Measurements from ENCODE around the gene ASTE1.
A peak's percentile ranks its signal among the peaks of the same experiment; 100 is the strongest.

The ASTE1 gene

GRCh38 chr3:131026321-131027151 is at the start of gene ASTE1, which contains the start of gene NEK11 (continued):
- TF ChIP-seq KLF9 (tag by site-specific recombination; IDR thresholded peaks at IDR 0.05; ENCODE audit: low read depth) = peak; percentile 93
- TF ChIP-seq ZNF585B (tag by site-specific recombination; IDR thresholded peaks at IDR 0.05) = no peak
- peak; percentile 91 for TF ChIP-seq PRDM4 (tag by site-specific recombination; IDR thresholded peaks at IDR 0.05)
- TF ChIP-seq ZBTB8A (tag by site-specific recombination; IDR thresholded peaks at IDR 0.05) = peak; percentile 45
- no peak for TF ChIP-seq INSM2 (tag by site-specific recombination; IDR thresholded peaks at IDR 0.05)
- peak; percentile 25; the same call in 1 of the 2 replicates for TF ChIP-seq ZNF449 (tag by site-specific recombination; IDR thresholded peaks at IDR 0.05)
- TF ChIP-seq ZBTB7A (tag by site-specific recombination; IDR thresholded peaks at IDR 0.05; ENCODE audit: low read depth) = no peak
- TF ChIP-seq ZNF184 (tag by site-specific recombination; IDR thresholded peaks at IDR 0.05) = no peak
- 0 out of 2 replicates have a peak, but pooled peaks have one; percentile 21 for TF ChIP-seq IKZF3 (tag by site-specific recombination; IDR thresholded peaks at IDR 0.05)
- TF ChIP-seq ZBTB17 (tag by site-specific recombination; IDR thresholded peaks at IDR 0.05) = peak; percentile 94
- peak; percentile 76; the same call in 1 of the 2 replicates for TF ChIP-seq ZBTB21 (tag by site-specific recombination; IDR thresholded peaks at IDR 0.05)
- TF ChIP-seq CTCF (tag by site-specific recombination; IDR thresholded peaks at IDR 0.05) = no peak
- no peak for TF ChIP-seq TSHZ1 (tag by site-specific recombination; IDR thresholded peaks at IDR 0.05; ENCODE audit: borderline replicate concordance)
- no peak for TF ChIP-seq ZNF488 (tag by site-specific recombination; IDR thresholded peaks at IDR 0.05)
- TF ChIP-seq ZNF37A (tag by site-specific recombination; IDR thresholded peaks at IDR 0.05) = no peak
- TF ChIP-seq ZSCAN23 (tag by site-specific recombination; IDR thresholded peaks at IDR 0.05) = no peak
- TF ChIP-seq ZSCAN30 (tag by site-specific recombination; IDR thresholded peaks at IDR 0.05) = peak; percentile 45; the same call in 1 of the 2 replicates
- TF ChIP-seq ZNF138 (tag by site-specific recombination; IDR thresholded peaks at IDR 0.05; ENCODE audit: borderline replicate concordance) = no peak
- no peak for TF ChIP-seq ZNF830 (tag by site-specific recombination; IDR thresholded peaks at IDR 0.05; ENCODE audit: low read depth)
- TF ChIP-seq ZNF621 (tag by site-specific recombination; IDR thresholded peaks at IDR 0.05) = no peak
- no peak for TF ChIP-seq ZNF248 (tag by site-specific recombination; IDR thresholded peaks at IDR 0.05)
- no peak for TF ChIP-seq ZNF155 (tag by site-specific recombination; IDR thresholded peaks at IDR 0.05)
- no peak for TF ChIP-seq ZNF571 (tag by site-specific recombination; IDR thresholded peaks at IDR 0.05)
- no peak for TF ChIP-seq ZNF645 (tag by site-specific recombination; IDR thresholded peaks at IDR 0.05)
- TF ChIP-seq ZNF223 (tag by site-specific recombination; IDR thresholded peaks at IDR 0.05) = no peak
- TF ChIP-seq ZNF843 (tag by site-specific recombination; IDR thresholded peaks at IDR 0.05) = no peak
- peak; percentile 69; the same call in 1 of the 2 replicates for TF ChIP-seq ZNF341 (tag by site-specific recombination; IDR thresholded peaks at IDR 0.05; ENCODE audit: low read depth)
